Stimulated activated naive B cell treated with anti-CD40 and anti-IgM and Interleukin-4, amounts not matched to agents 10 μg/mL and 1 μg/mL and 100 μg/mL, for 72 hours (primary cell): Measurements from ENCODE around the gene EPS15.

Source experiments
- ATAC-seq, 2 donors: fragments of 150-1000 bp; cut with Tn5 transposase; replicated peaks; 2 replicates each; pipeline ENCODE4 v1.10.0; 2021; ENCODE audit warnings: moderate library complexity in 1 of 2
- DNase-seq: peaks from one replicate; pipeline ENCODE4 v3.0.0; 2021
- H3K27ac Mint-ChIP-seq: one replicate; pipeline ENCODE4 v1.8.0; 2022; ENCODE audit warnings: mild to moderate bottlenecking, mixed read lengths
- H3K27me3 Mint-ChIP-seq, 2 donors: one replicate each; pipeline ENCODE4 v1.8.0; 2022; ENCODE audit warnings: mixed read lengths in 2 of 2
- H3K36me3 Mint-ChIP-seq, 2 donors: one replicate each; pipeline ENCODE4 v1.8.0; 2022; ENCODE audit warnings: mixed read lengths in 2 of 2, mild to moderate bottlenecking in 1 of 2
- H3K4me1 Mint-ChIP-seq, 2 donors: one replicate each; pipeline ENCODE4 v1.8.0; 2022; ENCODE audit warnings: mixed read lengths in 2 of 2, mild to moderate bottlenecking in 1 of 2
- H3K4me3 Mint-ChIP-seq, 2 donors: one replicate each; pipeline ENCODE4 v1.8.0; 2022; ENCODE audit warnings: mild to moderate bottlenecking in 2 of 2, mixed read lengths in 2 of 2, moderate library complexity in 1 of 2
- H3K9me3 Mint-ChIP-seq, 2 donors: one replicate each; pipeline ENCODE4 v1.8.0; 2022; ENCODE audit warnings: mixed read lengths in 2 of 2, mild to moderate bottlenecking in 1 of 2

EPS15 gene

GRCh38 chr1:51312718-51313117 lies 206.3 kb downstream of the EPS15 start:
- Mint-ChIP-seq H3K9me3 (no peaks in the 10 kb centered on the region), H3K36me3 (no peaks in the 10 kb centered on the region), H3K4me3 (no peak overlapping the region), H3K27me3 (peaks cover 0 to 7% of the 10 kb centered on the region in 2 donors), H3K4me1 (peaks cover 22 to 30% of the 10 kb centered on the region in 2 donors), H3K27ac (no peak overlapping the region)
- DNase-seq (no peak), ATAC-seq (no peak)

- H3K27ac Mint-ChIP-seq: no peak overlapping the region
These were observed 207.2 kb downstream of the EPS15 start for GRCh38 chr1:51311826-51312225.

DNA sequence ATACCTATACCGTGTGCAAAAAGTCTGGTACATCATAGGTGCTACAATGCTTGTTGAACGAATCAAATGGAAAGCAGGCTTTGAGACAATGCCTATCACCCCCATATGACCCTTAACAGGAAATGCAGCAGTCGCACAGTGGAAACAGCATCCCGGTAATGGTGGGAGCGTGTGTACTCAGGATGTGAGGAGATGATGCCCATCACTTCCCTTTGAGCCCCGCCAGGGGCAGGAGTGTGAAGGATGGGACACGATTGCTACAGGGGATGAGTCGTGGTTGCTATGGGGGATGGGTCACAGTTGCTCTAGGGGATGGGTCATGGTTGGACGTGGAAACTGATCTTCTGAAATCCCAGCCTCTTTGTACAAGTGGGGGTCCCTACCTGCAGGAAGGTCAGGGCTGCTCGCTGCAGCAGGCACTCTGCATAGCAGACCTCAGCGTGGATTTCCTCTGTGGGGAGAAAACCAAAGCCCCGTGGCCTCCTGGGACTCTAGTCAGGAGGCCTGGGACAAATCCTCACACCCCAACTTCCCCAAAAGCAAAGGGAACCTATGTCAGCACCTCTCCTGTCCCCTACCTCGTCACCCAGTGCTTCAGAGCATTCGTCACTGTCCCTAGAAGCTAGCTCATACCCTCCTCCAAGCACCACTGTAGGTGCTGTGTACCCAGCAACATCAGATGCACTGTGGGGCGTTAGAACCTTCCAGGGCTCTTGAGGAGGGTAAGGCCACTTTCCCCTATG lies 208.0 kb downstream of the EPS15 start:
- H3K36me3 Mint-ChIP-seq: no peaks in the 10 kb centered on the region
- H3K9me3 Mint-ChIP-seq: no peaks in the 10 kb centered on the region
- peak overlapping the region; percentile 37 for H3K27ac Mint-ChIP-seq
- no peaks in the 10 kb centered on the region for H3K27me3 Mint-ChIP-seq
- H3K4me3 Mint-ChIP-seq: peak overlapping the region in 1 of 2 donors; percentile 5
- peak; percentile 48 for DNase-seq
- ATAC-seq: peak; percentile 82 to 89
- H3K4me1 Mint-ChIP-seq: peaks cover 24 to 27% of the 10 kb centered on the region in 2 donors

More at GRCh38 chr1:51311826-51312225, 207.2 kb downstream of the EPS15 start:
- Mint-ChIP-seq H3K36me3 (no peaks in the 10 kb centered on the region), H3K4me3 (no peak overlapping the region), H3K27me3 (peaks cover 0 to 7% of the 10 kb centered on the region in 2 donors), H3K9me3 (no peaks in the 10 kb centered on the region), H3K4me1 (peaks cover 22 to 30% of the 10 kb centered on the region in 2 donors)
- no peak for ATAC-seq
- DNase-seq: no peak

DNA sequence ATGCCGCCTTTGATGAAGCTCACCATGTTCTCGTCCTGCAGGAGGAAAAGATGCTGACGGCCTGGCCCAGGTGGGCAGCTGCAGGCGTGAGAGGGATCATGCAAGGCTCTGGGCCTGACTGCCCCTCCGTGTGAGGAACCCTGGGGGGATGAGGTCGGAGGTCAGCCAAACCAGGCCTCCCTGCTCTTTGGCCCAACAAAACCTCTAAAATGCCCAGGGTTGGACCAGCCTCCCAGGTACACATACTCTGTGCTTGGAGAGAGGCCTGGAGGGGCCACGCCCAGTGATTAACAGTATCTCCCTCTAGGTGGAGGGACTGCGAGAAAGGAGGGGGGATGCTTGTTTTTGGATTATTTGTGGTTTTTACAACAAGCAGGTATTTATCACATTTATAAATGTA lies 209.8 kb downstream of the EPS15 start:
- Mint-ChIP-seq H3K4me1 (peaks cover 25 to 29% of the 10 kb centered on the region in 2 donors), H3K4me3 (no peak overlapping the region), H3K27me3 (no peaks in the 10 kb centered on the region), H3K36me3 (no peaks in the 10 kb centered on the region), H3K9me3 (no peaks in the 10 kb centered on the region), H3K27ac (no peak overlapping the region)
- no peak for ATAC-seq
- DNase-seq: no peak

GRCh38 chr1:51308636-51309035 lies 210.4 kb downstream of the EPS15 start:
- no peaks in the 10 kb centered on the region for H3K27me3 Mint-ChIP-seq
- ATAC-seq (no peak), DNase-seq (no peak)
- H3K9me3 Mint-ChIP-seq: no peaks in the 10 kb centered on the region
- H3K4me3 Mint-ChIP-seq: no peak overlapping the region
- H3K4me1 Mint-ChIP-seq: peaks cover 26 to 36% of the 10 kb centered on the region in 2 donors
- H3K36me3 Mint-ChIP-seq: no peaks in the 10 kb centered on the region
- no peak overlapping the region for H3K27ac Mint-ChIP-seq

- no peak overlapping the region for H3K4me3 Mint-ChIP-seq
- H3K27ac Mint-ChIP-seq: no peak overlapping the region
- peaks cover 31 to 47% of the 10 kb centered on the region in 2 donors for H3K4me1 Mint-ChIP-seq
- no peaks in the 10 kb centered on the region for H3K9me3 Mint-ChIP-seq
- ATAC-seq: no peak
- DNase-seq: no peak
- H3K36me3 Mint-ChIP-seq: no peaks in the 10 kb centered on the region
- H3K27me3 Mint-ChIP-seq: no peaks in the 10 kb centered on the region
These were observed 212.1 kb downstream of the EPS15 start for GRCh38 chr1:51306950-51307349.

DNA sequence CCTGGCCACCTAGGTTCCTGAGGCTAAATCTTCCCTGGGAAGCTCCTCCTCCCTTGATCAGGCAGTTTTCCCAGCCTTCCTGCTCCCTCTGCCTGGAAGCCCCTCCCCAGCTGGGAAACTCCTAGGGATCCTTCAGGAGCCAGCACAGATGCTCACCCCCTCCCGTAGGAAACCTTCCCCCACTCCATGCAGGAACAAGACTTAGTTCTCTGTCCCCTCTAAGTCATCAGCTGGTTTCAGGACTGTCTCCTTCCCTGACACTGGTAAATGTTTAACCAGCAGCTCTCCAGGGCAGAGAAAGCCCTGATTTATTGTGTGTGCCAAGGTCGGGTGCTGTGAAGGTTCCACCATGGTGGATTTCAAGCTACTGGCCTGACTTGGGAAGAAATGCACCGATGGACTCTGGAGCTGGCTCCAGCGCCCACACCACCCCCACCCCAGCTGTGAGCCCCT lies 213.7 kb downstream of the EPS15 start:
- H3K4me1 Mint-ChIP-seq: peaks cover 26 to 40% of the 10 kb centered on the region in 2 donors
- no peak overlapping the region for H3K4me3 Mint-ChIP-seq
- H3K27ac Mint-ChIP-seq: no peak overlapping the region
- no peaks in the 10 kb centered on the region for H3K27me3 Mint-ChIP-seq
- ATAC-seq (no peak), DNase-seq (no peak)
- no peaks in the 10 kb centered on the region for H3K9me3 Mint-ChIP-seq
- no peaks in the 10 kb centered on the region for H3K36me3 Mint-ChIP-seq

- Mint-ChIP-seq H3K9me3 (no peaks in the 10 kb centered on the region), H3K27me3 (no peaks in the 10 kb centered on the region), H3K4me1 (peaks cover 29 to 40% of the 10 kb centered on the region in 2 donors), H3K36me3 (no peaks in the 10 kb centered on the region), H3K4me3 (no peak overlapping the region), H3K27ac (peak overlapping the region; percentile 89)
- DNase-seq (no peak), ATAC-seq (peak in 1 of 2 donors; percentile 2)
These were observed 214.7 kb downstream of the EPS15 start for GRCh38 chr1:51304360-51304759.
